ENCODE data around the gene MEIS2.

- TF ChIP-seq EP300 (IDR thresholded peaks at IDR 0.05) (no peak), CTCF (IDR thresholded peaks at IDR 0.05) (no peak), POLR2A (IDR thresholded peaks at IDR 0.05) (no peak), POLR2AphosphoS5 (IDR thresholded peaks at IDR 0.05) (peak in 3 of 4 donors; percentile 55 to 64 (median 55))
These were observed 85.3 kb downstream of the MEIS2 start for GRCh38 chr15:37015035-37015434.
